ENCODE data around the gene FCHSD1.

Gene FCHSD1

DNA sequence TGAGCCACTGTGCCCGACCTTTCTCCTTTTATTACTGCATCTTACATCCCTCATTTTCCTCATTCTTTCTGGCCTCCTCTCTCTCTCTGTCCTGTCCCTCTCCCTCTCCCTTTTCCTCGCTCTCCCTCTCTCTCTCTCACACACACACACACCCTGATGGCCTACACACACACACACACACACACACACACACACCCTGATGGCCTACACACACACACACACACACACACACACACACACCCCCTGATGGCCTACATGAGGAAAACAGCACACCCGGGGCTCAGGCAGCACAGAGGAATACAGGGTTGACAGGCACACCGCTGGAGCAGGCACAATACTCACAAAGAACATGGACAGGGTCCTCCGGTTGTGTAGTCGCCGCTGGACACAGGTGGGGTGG lies 3.8 kb upstream of the FCHSD1 start:
- Histone ChIP-seq H3K27me3 (ENCODE audit: insufficient read depth, poor library complexity, severe bottlenecking) (no peaks in the 10 kb centered on the region), H3K4me3 (replicated peaks; ENCODE audit: insufficient read depth, low read length) (no peak overlapping the region), H3K27ac (replicated peaks) (no peak overlapping the region)
- no peak for DNase-seq (ENCODE audit: low read depth in 1 of 2, low spot score in 1 of 2)
- TF ChIP-seq REST (IDR thresholded peaks at IDR 0.05; ENCODE audit: insufficient replicate concordance, low read depth) (no peak), GABPA (IDR thresholded peaks at IDR 0.05; ENCODE audit: low read depth) (no peak), CTCF (IDR thresholded peaks at IDR 0.05; ENCODE audit: insufficient read depth, low read length) (no peak), SPI1 (IDR thresholded peaks at IDR 0.05; ENCODE audit: borderline replicate concordance, low read depth) (no peak), POLR2AphosphoS5 (IDR thresholded peaks at IDR 0.05; ENCODE audit: low read depth) (no peak)

DNA sequence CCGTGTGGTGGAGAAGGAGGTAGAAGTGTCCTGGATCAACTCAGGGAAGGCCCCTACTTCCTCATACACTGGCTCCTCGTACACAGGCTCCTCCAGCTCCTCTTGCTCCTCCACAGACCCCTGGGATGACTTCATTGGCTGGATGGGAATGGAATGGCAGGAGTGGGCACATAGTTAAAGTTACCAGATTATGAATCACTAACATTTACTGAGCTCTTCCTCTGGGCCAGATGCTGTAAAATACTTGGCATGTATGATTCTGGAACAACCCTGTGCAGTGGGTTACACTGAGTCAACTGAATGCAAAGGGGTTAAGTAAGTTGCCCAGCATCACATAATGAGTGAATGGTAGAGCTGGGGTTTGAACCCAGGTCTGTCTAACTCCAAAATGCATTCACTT lies 3.1 kb upstream of the FCHSD1 start:
- DNase-seq (ENCODE audit: low read depth in 1 of 2, low spot score in 1 of 2) = no peak
- Histone ChIP-seq H3K4me3 (replicated peaks; ENCODE audit: insufficient read depth, low read length) (no peak overlapping the region), H3K27me3 (ENCODE audit: insufficient read depth, poor library complexity, severe bottlenecking) (no peaks in the 10 kb centered on the region), H3K27ac (replicated peaks) (no peak overlapping the region)
- no peak for TF ChIP-seq SPI1 (IDR thresholded peaks at IDR 0.05; ENCODE audit: borderline replicate concordance, low read depth)
- TF ChIP-seq REST (IDR thresholded peaks at IDR 0.05; ENCODE audit: insufficient replicate concordance, low read depth) = no peak
- no peak for TF ChIP-seq CTCF (IDR thresholded peaks at IDR 0.05; ENCODE audit: insufficient read depth, low read length)
- no peak for TF ChIP-seq GABPA (IDR thresholded peaks at IDR 0.05; ENCODE audit: low read depth)
- no peak for TF ChIP-seq POLR2AphosphoS5 (IDR thresholded peaks at IDR 0.05; ENCODE audit: low read depth)

DNA sequence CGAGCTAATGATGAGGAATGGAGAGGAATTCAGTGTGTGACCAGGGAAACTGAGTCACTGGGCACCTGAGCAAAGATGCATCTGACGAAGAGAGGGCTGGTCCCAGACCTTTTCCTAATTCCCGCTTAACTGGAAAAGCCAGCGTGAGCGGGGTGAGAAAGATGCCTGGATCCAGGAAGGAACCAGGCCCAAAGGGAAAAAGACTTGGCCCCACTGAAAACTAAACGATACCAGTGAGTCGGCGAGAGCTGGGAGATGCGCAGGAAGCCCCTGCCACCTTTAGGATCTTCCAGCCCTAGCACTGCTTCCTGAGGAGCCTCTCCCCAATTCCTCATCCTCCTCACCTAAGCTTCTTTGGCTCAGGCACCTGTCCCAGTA lies 499 bp upstream of the FCHSD1 start:
- Histone ChIP-seq H3K27ac (replicated peaks) (peak overlapping the region; percentile 41), H3K27me3 (ENCODE audit: insufficient read depth, poor library complexity, severe bottlenecking) (no peaks in the 10 kb centered on the region), H3K4me3 (replicated peaks; ENCODE audit: insufficient read depth, low read length) (peak overlapping the region; percentile 65)
- TF ChIP-seq REST (IDR thresholded peaks at IDR 0.05; ENCODE audit: insufficient replicate concordance, low read depth) (no peak), GABPA (IDR thresholded peaks at IDR 0.05; ENCODE audit: low read depth) (no peak), SPI1 (IDR thresholded peaks at IDR 0.05; ENCODE audit: borderline replicate concordance, low read depth) (no peak), POLR2AphosphoS5 (IDR thresholded peaks at IDR 0.05; ENCODE audit: low read depth) (no peak), CTCF (IDR thresholded peaks at IDR 0.05; ENCODE audit: insufficient read depth, low read length) (no peak)
- no peak for DNase-seq (ENCODE audit: low read depth in 1 of 2, low spot score in 1 of 2)
